ENCODE results near the gene MS4A18.

MS4A18 gene

GRCh38 chr11:60786811-60787567 is 62.5 kb downstream of the MS4A18 start:
- no peak for DNase-seq (ENCODE audit: low read depth in 2 of 2)

DNA sequence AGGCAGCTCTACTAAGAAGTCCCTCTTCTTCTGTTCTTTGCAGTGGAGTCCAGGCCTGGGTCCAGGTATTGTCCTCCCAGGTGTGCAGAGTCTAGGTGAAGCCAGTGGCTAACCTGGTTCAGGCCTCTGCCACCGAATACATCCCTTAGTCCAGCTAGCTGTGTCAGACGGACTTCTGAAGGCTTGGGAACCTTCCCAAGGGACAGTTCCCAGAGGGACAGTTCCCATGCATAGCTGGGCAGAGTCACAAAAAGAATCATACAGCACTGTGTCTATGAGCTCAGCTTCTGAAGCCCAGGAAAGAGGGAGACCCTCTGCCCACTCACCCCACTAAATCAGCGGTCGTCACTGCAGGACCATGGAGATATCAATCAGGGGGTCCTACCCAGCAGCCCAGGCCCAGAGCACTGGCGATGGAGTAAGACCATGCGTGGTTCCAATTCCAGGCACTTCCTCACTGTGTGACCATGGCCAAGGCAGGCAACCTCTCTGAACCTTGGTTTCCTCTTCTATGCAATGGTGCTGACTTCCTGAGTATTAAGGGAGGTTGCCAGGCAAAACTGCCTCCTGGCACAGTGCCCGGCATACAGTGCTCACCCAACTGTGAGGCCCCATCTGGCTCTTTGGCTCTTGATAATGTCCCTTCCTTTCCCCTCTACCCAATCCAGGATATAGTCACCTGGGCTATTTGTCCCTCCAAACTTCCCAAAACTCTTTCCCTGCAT is 64.0 kb downstream of the MS4A18 start:
- DNase-seq (ENCODE audit: low read depth in 2 of 2) = no peak

- no peak for DNase-seq (ENCODE audit: low read depth in 2 of 2)
Observed at GRCh38 chr11:60790726-60791125, 66.2 kb downstream of the MS4A18 start.

- no peak for DNase-seq (ENCODE audit: low read depth in 2 of 2)
Observed at GRCh38 chr11:60791153-60791933, 66.8 kb downstream of the MS4A18 start.

DNA sequence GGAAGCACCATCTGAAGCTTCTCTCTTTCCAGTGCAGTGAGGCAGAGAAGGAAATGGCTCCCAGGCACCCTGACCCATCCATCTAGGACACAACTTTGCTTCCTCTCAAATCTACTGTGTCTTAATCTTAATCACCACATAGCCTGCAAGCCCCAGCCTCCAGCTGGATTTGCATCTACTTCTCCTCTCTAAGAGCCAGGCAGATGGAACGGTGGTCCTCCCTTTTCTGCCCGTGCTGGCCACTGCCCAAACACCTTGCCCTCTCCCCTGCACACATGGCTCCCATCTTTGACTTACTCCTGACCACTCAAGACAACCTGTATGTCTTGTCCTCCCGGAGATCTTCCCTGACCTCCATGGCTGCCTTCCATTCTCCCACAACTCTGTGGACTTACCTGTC is 68.0 kb downstream of the MS4A18 start:
- DNase-seq (ENCODE audit: low read depth in 2 of 2) = no peak

Data from stimulated activated CD8-positive, alpha-beta memory T cell treated with anti-CD3 and anti-CD28 coated beads, Interleukin-2, amount 100 ng/mL, for 1 hour (primary cell).